PC-9 (cell line): ENCODE measurements around the gene INSYN2A.

Experiments
- EZH2 ChIP-seq: fragments of 200-600 bp; sonication (generic); IDR thresholded peaks from 2 replicates; pipeline ENCODE4 v1.8.0; 2017; ENCODE audit warnings: antibody characterized with exemption, low read depth
- TF ChIP-seq, protein P1 (sequence below): fragments of 200-600 bp; sonication (generic); conservative IDR thresholded peaks from 2 replicates; pipeline ENCODE4 v1.6.1; 2017; ENCODE audit warnings: mixed run types, antibody characterized with exemption, mild to moderate bottlenecking, moderate library complexity

- TF ChIP-seq, protein P1, sequence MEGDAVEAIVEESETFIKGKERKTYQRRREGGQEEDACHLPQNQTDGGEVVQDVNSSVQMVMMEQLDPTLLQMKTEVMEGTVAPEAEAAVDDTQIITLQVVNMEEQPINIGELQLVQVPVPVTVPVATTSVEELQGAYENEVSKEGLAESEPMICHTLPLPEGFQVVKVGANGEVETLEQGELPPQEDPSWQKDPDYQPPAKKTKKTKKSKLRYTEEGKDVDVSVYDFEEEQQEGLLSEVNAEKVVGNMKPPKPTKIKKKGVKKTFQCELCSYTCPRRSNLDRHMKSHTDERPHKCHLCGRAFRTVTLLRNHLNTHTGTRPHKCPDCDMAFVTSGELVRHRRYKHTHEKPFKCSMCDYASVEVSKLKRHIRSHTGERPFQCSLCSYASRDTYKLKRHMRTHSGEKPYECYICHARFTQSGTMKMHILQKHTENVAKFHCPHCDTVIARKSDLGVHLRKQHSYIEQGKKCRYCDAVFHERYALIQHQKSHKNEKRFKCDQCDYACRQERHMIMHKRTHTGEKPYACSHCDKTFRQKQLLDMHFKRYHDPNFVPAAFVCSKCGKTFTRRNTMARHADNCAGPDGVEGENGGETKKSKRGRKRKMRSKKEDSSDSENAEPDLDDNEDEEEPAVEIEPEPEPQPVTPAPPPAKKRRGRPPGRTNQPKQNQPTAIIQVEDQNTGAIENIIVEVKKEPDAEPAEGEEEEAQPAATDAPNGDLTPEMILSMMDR, result no peak
- no peak for TF ChIP-seq EZH2
Observed at GRCh38 chr10:127189226-127189625, 7.2 kb downstream of the INSYN2A start.
